ENCODE data around the gene BCDIN3D. TPM values are rescaled to one million over a fixed set of nuclear protein-coding genes. Genes with fewer than 3 reads are reported as not detected.

BCDIN3D gene
- total RNA-seq, 4 donors from 2014 or later: 1.9 to 3.4 (median 2.7) TPM

DNA sequence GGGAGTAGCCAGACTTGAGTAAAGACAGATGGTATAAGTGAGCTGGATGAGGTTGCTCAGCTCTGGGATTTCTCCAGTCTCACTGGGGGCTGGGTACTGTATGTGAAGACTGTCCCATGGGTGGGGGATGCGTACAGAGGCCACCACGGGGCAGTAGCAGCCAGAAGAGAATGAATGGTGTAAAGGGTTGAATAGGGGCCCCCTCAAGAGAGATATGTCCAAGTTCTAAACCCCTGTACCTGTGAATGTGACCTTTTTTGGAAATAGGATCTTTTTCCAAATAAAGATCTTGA lies 21.8 kb upstream of the BCDIN3D start:
- TF ChIP-seq, protein P1, sequence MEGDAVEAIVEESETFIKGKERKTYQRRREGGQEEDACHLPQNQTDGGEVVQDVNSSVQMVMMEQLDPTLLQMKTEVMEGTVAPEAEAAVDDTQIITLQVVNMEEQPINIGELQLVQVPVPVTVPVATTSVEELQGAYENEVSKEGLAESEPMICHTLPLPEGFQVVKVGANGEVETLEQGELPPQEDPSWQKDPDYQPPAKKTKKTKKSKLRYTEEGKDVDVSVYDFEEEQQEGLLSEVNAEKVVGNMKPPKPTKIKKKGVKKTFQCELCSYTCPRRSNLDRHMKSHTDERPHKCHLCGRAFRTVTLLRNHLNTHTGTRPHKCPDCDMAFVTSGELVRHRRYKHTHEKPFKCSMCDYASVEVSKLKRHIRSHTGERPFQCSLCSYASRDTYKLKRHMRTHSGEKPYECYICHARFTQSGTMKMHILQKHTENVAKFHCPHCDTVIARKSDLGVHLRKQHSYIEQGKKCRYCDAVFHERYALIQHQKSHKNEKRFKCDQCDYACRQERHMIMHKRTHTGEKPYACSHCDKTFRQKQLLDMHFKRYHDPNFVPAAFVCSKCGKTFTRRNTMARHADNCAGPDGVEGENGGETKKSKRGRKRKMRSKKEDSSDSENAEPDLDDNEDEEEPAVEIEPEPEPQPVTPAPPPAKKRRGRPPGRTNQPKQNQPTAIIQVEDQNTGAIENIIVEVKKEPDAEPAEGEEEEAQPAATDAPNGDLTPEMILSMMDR (IDR thresholded peaks at IDR 0.05; ENCODE audit: low read depth): no peak

DNA sequence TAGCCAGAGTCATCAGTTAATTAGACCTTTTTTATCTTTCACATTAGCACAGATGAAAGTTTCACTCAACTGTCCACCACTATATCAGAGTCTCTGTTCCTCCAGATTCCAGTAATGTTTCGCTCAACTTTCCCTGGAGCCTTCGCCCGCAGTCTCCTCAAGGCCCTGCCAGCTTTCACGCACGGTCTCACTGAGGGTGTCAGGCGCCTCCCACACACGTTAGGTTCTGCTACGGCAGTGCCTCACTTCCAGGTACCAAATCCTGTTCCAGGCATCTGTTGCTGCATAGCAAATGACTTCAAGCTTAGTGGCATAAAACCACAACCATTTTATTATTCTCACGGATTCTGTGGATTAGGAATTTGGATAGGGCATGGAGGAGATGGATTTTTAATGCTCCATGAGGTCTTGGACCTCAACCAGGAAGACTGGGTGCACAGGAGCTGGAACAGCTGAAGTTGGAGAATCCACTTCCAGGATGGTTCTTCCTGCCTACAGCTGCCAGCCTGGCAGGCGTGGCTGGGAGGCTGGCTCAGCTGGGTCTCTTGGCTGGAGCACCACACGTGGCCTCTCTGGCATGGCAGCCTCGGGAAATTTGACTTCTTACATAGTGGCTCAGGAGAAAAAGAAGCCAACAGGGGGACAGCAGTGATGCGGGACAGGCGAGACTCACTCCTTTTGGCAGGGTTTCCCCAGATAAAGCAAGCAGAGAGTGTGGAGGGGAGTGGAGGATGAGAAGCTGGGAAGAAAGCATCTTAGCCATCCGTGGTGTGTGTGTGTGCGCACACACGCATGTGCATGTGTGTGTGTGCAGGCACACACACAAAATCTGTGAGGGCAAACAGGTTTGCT lies 21.3 kb upstream of the BCDIN3D start:
- TF ChIP-seq, protein P1 (IDR thresholded peaks at IDR 0.05; ENCODE audit: low read depth): no peak

DNA sequence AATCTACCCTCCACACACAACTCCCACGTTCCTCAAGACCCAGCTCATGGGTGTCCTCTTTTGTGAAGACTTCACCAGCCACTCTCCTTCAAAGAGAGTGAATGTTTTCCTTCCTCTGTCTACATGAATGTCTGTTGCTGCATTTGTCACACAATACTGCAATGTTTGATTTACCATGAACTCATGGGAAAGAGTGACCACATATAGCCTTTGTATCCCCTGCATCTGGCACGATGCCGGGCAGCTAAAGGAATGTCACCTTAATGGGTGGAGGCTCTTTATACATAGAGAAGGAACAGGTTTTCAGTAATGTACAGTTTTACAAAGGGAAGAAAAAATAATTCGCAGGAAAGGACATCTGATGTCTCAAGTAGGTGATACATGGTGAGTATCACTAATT lies 12.1 kb upstream of the BCDIN3D start:
- TF ChIP-seq, protein P1 (IDR thresholded peaks at IDR 0.05; ENCODE audit: low read depth): no peak

DNA sequence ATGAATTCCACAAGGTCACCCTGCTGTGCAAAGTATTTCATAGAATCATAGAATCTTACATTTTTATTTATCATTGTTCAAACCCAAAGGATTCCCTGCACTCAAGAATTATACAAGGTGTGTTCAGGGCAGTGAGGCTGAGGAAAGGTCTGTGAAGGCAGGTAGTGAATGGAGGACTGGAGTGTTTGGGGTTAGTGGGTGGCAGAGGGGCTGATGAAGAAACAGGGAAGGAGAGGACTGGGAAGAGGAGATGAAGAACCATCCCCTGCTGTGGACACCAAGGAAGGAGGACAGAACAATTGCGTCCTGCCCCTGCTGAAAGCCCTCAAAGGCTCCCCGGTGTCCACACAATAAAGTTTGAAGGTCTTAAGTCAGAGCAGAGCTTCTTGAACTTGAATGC lies 10.8 kb upstream of the BCDIN3D start:
- TF ChIP-seq, protein P1 (IDR thresholded peaks at IDR 0.05; ENCODE audit: low read depth): no peak

DNA sequence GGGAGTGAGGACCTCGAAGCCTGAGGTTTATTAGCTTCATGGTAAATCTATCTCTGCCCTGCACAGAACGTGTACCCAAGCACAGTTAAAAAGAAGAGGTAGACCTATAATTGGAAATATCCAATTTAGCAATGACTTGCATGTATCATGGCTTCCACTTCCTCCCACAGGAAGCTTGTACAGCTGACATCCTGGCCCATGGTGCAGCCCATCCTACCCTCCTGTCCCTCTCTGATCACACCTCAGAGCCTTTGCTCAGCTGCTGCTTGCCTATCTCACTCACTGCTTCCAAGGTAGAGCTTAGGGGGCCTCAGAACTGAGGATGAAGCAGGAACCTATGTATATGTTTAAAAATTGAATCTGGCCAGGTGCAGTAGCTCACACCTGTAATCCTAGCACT lies 4.3 kb upstream of the BCDIN3D start:
- TF ChIP-seq, protein P1 (IDR thresholded peaks at IDR 0.05; ENCODE audit: low read depth): no peak

DNA sequence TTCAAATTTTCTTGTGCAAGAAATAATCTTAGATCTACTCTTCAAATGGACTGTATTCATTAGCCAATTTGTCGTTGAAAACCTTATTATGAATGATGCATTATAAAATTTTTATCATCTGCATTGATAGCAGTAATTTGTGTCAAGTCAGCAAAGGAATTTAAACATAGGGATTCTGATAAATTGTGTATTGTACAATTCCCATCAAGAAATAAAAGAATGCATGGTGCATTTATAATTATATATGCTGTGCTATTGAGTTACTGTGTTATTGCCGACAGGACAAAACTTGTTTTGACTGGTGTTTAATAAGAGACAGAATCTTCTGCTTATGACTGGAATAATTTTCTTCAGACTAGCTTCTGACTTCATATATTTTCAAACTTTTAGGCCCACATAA lies 3.1 kb upstream of the BCDIN3D start:
- TF ChIP-seq, protein P1 (IDR thresholded peaks at IDR 0.05; ENCODE audit: low read depth): no peak

DNA sequence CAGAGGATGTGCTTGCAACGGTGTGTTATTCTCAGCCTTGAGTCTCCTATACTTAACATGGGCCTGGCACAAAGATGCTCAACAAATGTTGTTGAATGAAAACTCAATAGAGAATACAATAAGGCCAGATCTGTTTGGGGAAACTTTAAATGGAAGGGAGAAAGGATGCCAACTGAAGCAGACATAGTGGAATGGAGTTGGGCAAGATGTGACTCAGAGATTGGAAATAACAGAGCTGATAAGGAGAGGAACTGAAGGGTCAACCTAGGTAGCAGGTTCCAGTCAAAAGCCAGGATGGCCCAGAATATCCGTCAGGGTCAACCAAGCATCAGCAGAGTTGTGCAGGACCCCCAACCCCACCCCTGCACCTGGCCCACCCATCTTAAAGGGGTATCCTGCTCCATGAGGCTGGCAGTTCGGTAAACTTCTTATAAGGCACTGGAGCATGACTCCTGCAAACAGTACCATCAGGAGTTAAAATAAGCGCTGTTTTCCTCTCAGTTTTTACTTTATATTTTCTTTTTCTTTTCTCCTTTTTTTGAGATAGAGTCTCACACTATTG lies 1.1 kb upstream of the BCDIN3D start:
- TF ChIP-seq, protein P1 (IDR thresholded peaks at IDR 0.05; ENCODE audit: low read depth): no peak
